Mucosa of stomach (tissue), 1 donor: ENCODE data around the gene SLC35E2B.
"Not testable (repeated sequence)": the region's sequence is repeated elsewhere in the genome, so short reads cannot be mapped to it uniquely, and the experiment has no call there.

Experiments used
- H3K27me3 ChIP-seq: one replicate; pipeline ENCODE4 v1.7.0; 2013; ENCODE audit warnings: mild to moderate bottlenecking, low read length; ENCODE audit not compliant: control insufficient read depth, insufficient read depth
- H3K36me3 ChIP-seq: one replicate; pipeline ENCODE4 v1.7.0; 2013; ENCODE audit warnings: low read length; ENCODE audit not compliant: control insufficient read depth, insufficient read depth
- H3K4me1 ChIP-seq: one replicate; pipeline ENCODE4 v1.7.0; 2013; ENCODE audit warnings: mild to moderate bottlenecking, low read length; ENCODE audit not compliant: control insufficient read depth, insufficient read depth
- H3K4me3 ChIP-seq: one replicate; pipeline ENCODE4 v1.7.0; 2013; ENCODE audit warnings: low read length
- H3K9ac ChIP-seq: one replicate; pipeline ENCODE4 v1.7.0; 2013; ENCODE audit warnings: mild to moderate bottlenecking, low read length, moderate library complexity
- H3K9me3 ChIP-seq: one replicate; pipeline ENCODE4 v1.7.0; 2013; ENCODE audit warnings: mild to moderate bottlenecking, low read length, moderate library complexity; ENCODE audit not compliant: control insufficient read depth
- donor health status: Pancreatic carcinoma.

The SLC35E2B gene

GRCh38 chr1:1724035-1724864, 31.7 kb upstream of the SLC35E2B start, which contains the start of gene CDK11A:
Gene CDK11A (minus strand): TSS chr1:1724357. CDS start chr1:1722818, 1,539 bp downstream.
- not testable (repeated sequence) for H3K9me3 ChIP-seq, H3K27me3 ChIP-seq, H3K4me1 ChIP-seq, H3K36me3 ChIP-seq
- Histone ChIP-seq H3K9ac (peak within 1 kb of the TSS; percentile 80), H3K4me3 (peak within 1 kb of the TSS; percentile 31)

- Histone ChIP-seq H3K36me3 (no peaks in the 10 kb centered on the region), H3K9me3 (no peaks in the 10 kb centered on the region), H3K27me3 (no peaks in the 10 kb centered on the region), H3K4me1 (peaks cover 5% of the 10 kb centered on the region), H3K9ac (no peak overlapping the region), H3K4me3 (no peak overlapping the region)
Measured at GRCh38 chr1:1721201-1721600, 28.6 kb upstream of the SLC35E2B start.

- not testable (repeated sequence) for H3K27me3 ChIP-seq, H3K9me3 ChIP-seq, H3K4me1 ChIP-seq, H3K36me3 ChIP-seq, H3K9ac ChIP-seq, H3K4me3 ChIP-seq
Measured at GRCh38 chr1:1715109-1715883, 22.7 kb upstream of the SLC35E2B start.

- not testable (repeated sequence) for H3K4me3 ChIP-seq, H3K36me3 ChIP-seq
Measured at GRCh38 chr1:1707897-1708296, 15.3 kb upstream of the SLC35E2B start.

GRCh38 chr1:1707241-1707640, 14.6 kb upstream of the SLC35E2B start:
- not testable (repeated sequence) for H3K27me3 ChIP-seq, H3K4me3 ChIP-seq, H3K4me1 ChIP-seq, H3K36me3 ChIP-seq, H3K9ac ChIP-seq, H3K9me3 ChIP-seq

More at GRCh38 chr1:1707897-1708296, 15.3 kb upstream of the SLC35E2B start:
- H3K27me3 ChIP-seq, H3K9me3 ChIP-seq, H3K4me1 ChIP-seq, H3K9ac ChIP-seq: not testable (repeated sequence)

- H3K9me3 ChIP-seq = not testable (repeated sequence)
Measured at GRCh38 chr1:1705623-1706022, 13.0 kb upstream of the SLC35E2B start.

GRCh38 chr1:1704284-1704957, 11.8 kb upstream of the SLC35E2B start:
- H3K9ac ChIP-seq, H3K4me3 ChIP-seq, H3K4me1 ChIP-seq, H3K36me3 ChIP-seq, H3K27me3 ChIP-seq, H3K9me3 ChIP-seq: not testable (repeated sequence)

More at GRCh38 chr1:1705623-1706022, 13.0 kb upstream of the SLC35E2B start:
- not testable (repeated sequence) for H3K9ac ChIP-seq, H3K4me1 ChIP-seq, H3K4me3 ChIP-seq, H3K27me3 ChIP-seq, H3K36me3 ChIP-seq

- no peak overlapping the region for H3K9ac ChIP-seq
- H3K4me1 ChIP-seq = no peaks in the 10 kb centered on the region
- H3K9me3 ChIP-seq = no peaks in the 10 kb centered on the region
Measured at GRCh38 chr1:1703796-1704195, 11.2 kb upstream of the SLC35E2B start.

GRCh38 chr1:1702506-1702905, 9.9 kb upstream of the SLC35E2B start:
- not testable (repeated sequence) for H3K36me3 ChIP-seq, H3K9ac ChIP-seq, H3K27me3 ChIP-seq, H3K4me1 ChIP-seq, H3K9me3 ChIP-seq, H3K4me3 ChIP-seq

More at GRCh38 chr1:1703796-1704195, 11.2 kb upstream of the SLC35E2B start:
- Histone ChIP-seq H3K4me3 (no peak overlapping the region), H3K36me3 (no peaks in the 10 kb centered on the region), H3K27me3 (no peaks in the 10 kb centered on the region)

- H3K4me1 ChIP-seq, H3K9me3 ChIP-seq, H3K9ac ChIP-seq, H3K36me3 ChIP-seq, H3K27me3 ChIP-seq, H3K4me3 ChIP-seq: not testable (repeated sequence)
Measured at GRCh38 chr1:1700557-1700956, 8.0 kb upstream of the SLC35E2B start.

- not testable (repeated sequence) for H3K4me1 ChIP-seq, H3K4me3 ChIP-seq, H3K9me3 ChIP-seq, H3K9ac ChIP-seq, H3K36me3 ChIP-seq, H3K27me3 ChIP-seq
Measured at GRCh38 chr1:1700067-1700466, 7.5 kb upstream of the SLC35E2B start.

- H3K9ac ChIP-seq, H3K36me3 ChIP-seq, H3K9me3 ChIP-seq, H3K4me3 ChIP-seq, H3K27me3 ChIP-seq, H3K4me1 ChIP-seq: not testable (repeated sequence)
Measured at GRCh38 chr1:1699061-1699460, 6.5 kb upstream of the SLC35E2B start.
